DOHH2 (cell line): ENCODE results near the gene DCT.

Source experiments
- H3F3A ChIP-seq: fragments of 200-600 bp; sonication (generic), shearing (Covaris generic); 2 replicates; pipeline ENCODE4 v1.6.0; 2016; ENCODE audit warnings: antibody characterized with exemption, mild to moderate bottlenecking; ENCODE audit not compliant: control insufficient read depth, insufficient read depth
- H3K27ac ChIP-seq: fragments of 200-600 bp; sonication (generic); 2 replicates; pipeline ENCODE4 v1.5.1; 2014; ENCODE audit warnings: low read depth, mild to moderate bottlenecking, low read length, moderate library complexity
- H3K27me3 ChIP-seq: fragments of 200-600 bp; sonication (generic); 2 replicates; pipeline ENCODE4 v1.6.1; 2014; ENCODE audit warnings: mild to moderate bottlenecking, low read length, mixed read lengths; ENCODE audit not compliant: control insufficient read depth
- H3K36me3 ChIP-seq: fragments of 200-600 bp; sonication (generic); 2 replicates; pipeline ENCODE4 v1.6.1; 2014; ENCODE audit warnings: mild to moderate bottlenecking, low read length, moderate library complexity, mixed read lengths; ENCODE audit not compliant: control insufficient read depth
- H3K4me1 ChIP-seq: fragments of 200-600 bp; sonication (generic); 2 replicates; pipeline ENCODE4 v1.6.1; 2014; ENCODE audit warnings: mild to moderate bottlenecking, low read length, mixed read lengths; ENCODE audit not compliant: control insufficient read depth
- H3K4me2 ChIP-seq: fragments of 200-600 bp; sonication (generic); 2 replicates; pipeline ENCODE4 v1.6.0; 2014; ENCODE audit warnings: mild to moderate bottlenecking, low read length, moderate library complexity
- H3K4me3 ChIP-seq: fragments of 200-600 bp; sonication (generic); 2 replicates; pipeline ENCODE4 v1.5.1; 2014; ENCODE audit warnings: mild to moderate bottlenecking, low read length, mixed read lengths
- H3K79me2 ChIP-seq: fragments of 200-600 bp; sonication (generic); 2 replicates; pipeline ENCODE4 v1.6.1; 2014; ENCODE audit warnings: mild to moderate bottlenecking, low read length, mixed read lengths; ENCODE audit not compliant: control insufficient read depth
- H3K9me2 ChIP-seq: fragments of 200-600 bp; sonication (generic); replicated peaks from 2 replicates; pipeline ENCODE4 v1.6.1; 2014; ENCODE audit warnings: mild to moderate bottlenecking, low read length, mixed read lengths; ENCODE audit not compliant: control insufficient read depth
- H3K9me3 ChIP-seq: fragments of 200-600 bp; sonication (generic); 2 replicates; pipeline ENCODE4 v1.6.1; 2014; ENCODE audit warnings: antibody characterized with exemption, low read length, mixed read lengths; ENCODE audit not compliant: control insufficient read depth, insufficient read depth
- H4K20me1 ChIP-seq: fragments of 200-600 bp; sonication (generic); 2 replicates; pipeline ENCODE4 v1.6.0; 2014; ENCODE audit warnings: low read depth, mild to moderate bottlenecking, antibody characterized with exemption, low read length, moderate library complexity; ENCODE audit not compliant: control insufficient read depth, insufficient read depth
- CTCF ChIP-seq: fragments of 200-600 bp; sonication (generic); IDR thresholded peaks from one replicate; pipeline ENCODE4 v1.5.1; 2014; ENCODE audit warnings: antibody characterized with exemption, mild to moderate bottlenecking, low read depth, low read length; ENCODE audit not compliant: poor library complexity, severe bottlenecking
- EZH2phosphoT487 ChIP-seq: fragments of 200-600 bp; sonication (generic); IDR thresholded peaks from 2 replicates; pipeline ENCODE4 v1.6.1; 2017; ENCODE audit warnings: borderline replicate concordance, mild to moderate bottlenecking, antibody characterized with exemption, low read length, moderate library complexity, mixed read lengths

The DCT gene

GRCh38 chr13:94413598-94413944 lies 65.9 kb downstream of the DCT start:
- Histone ChIP-seq H3K9me3 (no peaks in the 10 kb centered on the region), H3K27ac (no peak overlapping the region), H3K27me3 (peaks cover 5% of the 10 kb centered on the region), H3K4me1 (no peaks in the 10 kb centered on the region), H4K20me1 (no peaks in the 10 kb centered on the region), H3F3A (no peaks in the 10 kb centered on the region), H3K4me2 (no peak overlapping the region), H3K9me2 (no peaks in the 10 kb centered on the region), H3K36me3 (no peaks in the 10 kb centered on the region), H3K4me3 (no peak overlapping the region), H3K79me2 (no peaks in the 10 kb centered on the region)
- TF ChIP-seq CTCF, result no peak
- no peak for TF ChIP-seq EZH2phosphoT487

DNA sequence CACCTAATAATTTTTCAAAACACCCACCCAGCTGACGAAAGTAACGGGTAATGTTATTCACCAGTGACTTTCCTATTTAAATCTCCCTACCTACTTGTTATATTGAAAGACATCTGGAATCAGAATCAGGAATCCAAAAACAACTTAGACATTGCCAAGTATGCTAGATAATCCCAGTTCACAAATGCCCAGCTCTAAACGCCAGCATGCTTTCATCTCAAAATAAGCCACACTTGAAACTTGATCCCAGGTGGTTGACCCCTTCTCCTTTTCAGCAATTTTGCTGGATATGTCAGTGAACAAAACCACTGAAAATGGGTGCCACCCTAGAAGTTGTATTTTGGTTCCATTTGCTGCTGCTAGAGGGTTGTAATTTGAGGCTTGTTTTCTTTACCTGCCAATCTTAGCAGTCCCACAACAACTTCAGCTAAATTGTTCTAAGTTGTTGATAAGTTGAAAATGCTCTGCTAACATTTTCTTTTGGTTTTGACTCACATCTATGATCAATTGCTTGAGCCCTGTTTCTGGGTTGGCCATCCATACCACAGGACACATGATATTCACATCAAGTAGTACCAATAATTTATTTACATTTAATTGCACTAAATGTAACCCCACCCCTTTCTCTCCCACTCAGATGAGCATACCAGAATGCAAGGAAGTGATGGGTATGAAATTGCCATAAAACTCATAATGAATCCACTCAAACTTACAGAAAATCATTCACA lies 66.4 kb downstream of the DCT start:
- H4K20me1 ChIP-seq, result no peaks in the 10 kb centered on the region
- no peaks in the 10 kb centered on the region for H3K36me3 ChIP-seq
- TF ChIP-seq CTCF, result no peak
- TF ChIP-seq EZH2phosphoT487, result no peak
- H3K4me1 ChIP-seq, result no peaks in the 10 kb centered on the region
- H3K27ac ChIP-seq, result no peak overlapping the region
- no peak overlapping the region for H3K4me2 ChIP-seq
- H3K9me3 ChIP-seq, result no peaks in the 10 kb centered on the region
- no peak overlapping the region for H3K4me3 ChIP-seq
- H3K9me2 ChIP-seq, result no peaks in the 10 kb centered on the region
- no peaks in the 10 kb centered on the region for H3K79me2 ChIP-seq
- H3K27me3 ChIP-seq, result peaks cover 5% of the 10 kb centered on the region; the same call in 1 of the 2 replicates
- no peaks in the 10 kb centered on the region for H3F3A ChIP-seq

GRCh38 chr13:94411747-94412146 lies 67.7 kb downstream of the DCT start:
- H3K27me3 ChIP-seq, result peaks cover 3% of the 10 kb centered on the region; the same call in 1 of the 2 replicates
- H3K4me2 ChIP-seq, result no peak overlapping the region
- no peak overlapping the region for H3K4me3 ChIP-seq
- H3K9me3 ChIP-seq, result no peaks in the 10 kb centered on the region
- H4K20me1 ChIP-seq, result no peaks in the 10 kb centered on the region
- no peaks in the 10 kb centered on the region for H3K4me1 ChIP-seq
- H3K9me2 ChIP-seq, result no peaks in the 10 kb centered on the region
- no peaks in the 10 kb centered on the region for H3K79me2 ChIP-seq
- no peak for TF ChIP-seq CTCF
- no peak for TF ChIP-seq EZH2phosphoT487
- no peak overlapping the region for H3K27ac ChIP-seq
- no peaks in the 10 kb centered on the region for H3F3A ChIP-seq
- H3K36me3 ChIP-seq, result no peaks in the 10 kb centered on the region
